ENCODE data around the gene ACVR1C.

DNA sequence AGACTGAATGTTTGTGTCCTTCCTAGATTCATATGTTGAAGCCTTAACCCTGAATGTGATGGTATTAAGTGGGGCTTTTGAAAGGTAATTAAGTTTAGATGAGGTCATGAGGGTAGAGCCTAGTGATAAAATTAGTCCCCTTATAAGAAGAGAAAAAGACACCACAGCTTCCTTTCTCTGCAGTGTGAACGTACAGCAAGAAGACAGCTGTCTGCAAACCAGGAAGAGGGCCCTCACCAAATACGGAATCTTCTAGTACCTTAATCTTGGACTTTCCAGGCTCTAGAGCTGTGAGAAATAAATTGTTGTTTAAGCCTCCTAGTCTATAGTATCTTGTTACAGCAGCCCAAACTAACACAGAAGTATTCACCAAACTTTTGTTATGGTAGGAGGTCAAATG lies 127.6 kb downstream of the ACVR1C start:
- TF ChIP-seq, protein P1, sequence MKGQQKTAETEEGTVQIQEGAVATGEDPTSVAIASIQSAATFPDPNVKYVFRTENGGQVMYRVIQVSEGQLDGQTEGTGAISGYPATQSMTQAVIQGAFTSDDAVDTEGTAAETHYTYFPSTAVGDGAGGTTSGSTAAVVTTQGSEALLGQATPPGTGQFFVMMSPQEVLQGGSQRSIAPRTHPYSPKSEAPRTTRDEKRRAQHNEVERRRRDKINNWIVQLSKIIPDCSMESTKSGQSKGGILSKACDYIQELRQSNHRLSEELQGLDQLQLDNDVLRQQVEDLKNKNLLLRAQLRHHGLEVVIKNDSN (CRISPR knock-in tag; IDR thresholded peaks at IDR 0.05): no peak
- TF ChIP-seq, protein P2, sequence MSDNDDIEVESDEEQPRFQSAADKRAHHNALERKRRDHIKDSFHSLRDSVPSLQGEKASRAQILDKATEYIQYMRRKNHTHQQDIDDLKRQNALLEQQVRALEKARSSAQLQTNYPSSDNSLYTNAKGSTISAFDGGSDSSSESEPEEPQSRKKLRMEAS (CRISPR knock-in tag; IDR thresholded peaks at IDR 0.05): no peak
- TF ChIP-seq, protein P3, sequence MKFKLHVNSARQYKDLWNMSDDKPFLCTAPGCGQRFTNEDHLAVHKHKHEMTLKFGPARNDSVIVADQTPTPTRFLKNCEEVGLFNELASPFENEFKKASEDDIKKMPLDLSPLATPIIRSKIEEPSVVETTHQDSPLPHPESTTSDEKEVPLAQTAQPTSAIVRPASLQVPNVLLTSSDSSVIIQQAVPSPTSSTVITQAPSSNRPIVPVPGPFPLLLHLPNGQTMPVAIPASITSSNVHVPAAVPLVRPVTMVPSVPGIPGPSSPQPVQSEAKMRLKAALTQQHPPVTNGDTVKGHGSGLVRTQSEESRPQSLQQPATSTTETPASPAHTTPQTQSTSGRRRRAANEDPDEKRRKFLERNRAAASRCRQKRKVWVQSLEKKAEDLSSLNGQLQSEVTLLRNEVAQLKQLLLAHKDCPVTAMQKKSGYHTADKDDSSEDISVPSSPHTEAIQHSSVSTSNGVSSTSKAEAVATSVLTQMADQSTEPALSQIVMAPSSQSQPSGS (CRISPR knock-in tag; IDR thresholded peaks at IDR 0.05; ENCODE audit: borderline replicate concordance, low read depth): no peak
- TF ChIP-seq, protein P4, sequence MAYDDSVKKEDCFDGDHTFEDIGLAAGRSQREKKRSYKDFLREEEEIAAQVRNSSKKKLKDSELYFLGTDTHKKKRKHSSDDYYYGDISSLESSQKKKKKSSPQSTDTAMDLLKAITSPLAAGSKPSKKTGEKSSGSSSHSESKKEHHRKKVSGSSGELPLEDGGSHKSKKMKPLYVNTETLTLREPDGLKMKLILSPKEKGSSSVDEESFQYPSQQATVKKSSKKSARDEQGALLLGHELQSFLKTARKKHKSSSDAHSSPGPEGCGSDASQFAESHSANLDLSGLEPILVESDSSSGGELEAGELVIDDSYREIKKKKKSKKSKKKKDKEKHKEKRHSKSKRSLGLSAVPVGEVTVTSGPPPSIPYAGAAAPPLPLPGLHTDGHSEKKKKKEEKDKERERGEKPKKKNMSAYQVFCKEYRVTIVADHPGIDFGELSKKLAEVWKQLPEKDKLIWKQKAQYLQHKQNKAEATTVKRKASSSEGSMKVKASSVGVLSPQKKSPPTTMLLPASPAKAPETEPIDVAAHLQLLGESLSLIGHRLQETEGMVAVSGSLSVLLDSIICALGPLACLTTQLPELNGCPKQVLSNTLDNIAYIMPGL (CRISPR knock-in tag; IDR thresholded peaks at IDR 0.05): no peak
- TF ChIP-seq CREM (CRISPR knock-in tag; IDR thresholded peaks at IDR 0.05) (no peak), ETV6 (CRISPR knock-in tag; IDR thresholded peaks at IDR 0.05) (no peak), SMAD4 (CRISPR knock-in tag; IDR thresholded peaks at IDR 0.05) (no peak), JUN (CRISPR knock-in tag; IDR thresholded peaks at IDR 0.05) (no peak), NR2C2 (CRISPR knock-in tag; IDR thresholded peaks at IDR 0.05) (no peak), ZNF138 (CRISPR knock-in tag; conservative IDR thresholded peaks at IDR 0.05) (no peak)
- TF ChIP-seq, protein P5, sequence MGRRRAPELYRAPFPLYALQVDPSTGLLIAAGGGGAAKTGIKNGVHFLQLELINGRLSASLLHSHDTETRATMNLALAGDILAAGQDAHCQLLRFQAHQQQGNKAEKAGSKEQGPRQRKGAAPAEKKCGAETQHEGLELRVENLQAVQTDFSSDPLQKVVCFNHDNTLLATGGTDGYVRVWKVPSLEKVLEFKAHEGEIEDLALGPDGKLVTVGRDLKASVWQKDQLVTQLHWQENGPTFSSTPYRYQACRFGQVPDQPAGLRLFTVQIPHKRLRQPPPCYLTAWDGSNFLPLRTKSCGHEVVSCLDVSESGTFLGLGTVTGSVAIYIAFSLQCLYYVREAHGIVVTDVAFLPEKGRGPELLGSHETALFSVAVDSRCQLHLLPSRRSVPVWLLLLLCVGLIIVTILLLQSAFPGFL (CRISPR knock-in tag; IDR thresholded peaks at IDR 0.05; ENCODE audit: borderline replicate concordance): no peak
- TF ChIP-seq, protein P6, sequence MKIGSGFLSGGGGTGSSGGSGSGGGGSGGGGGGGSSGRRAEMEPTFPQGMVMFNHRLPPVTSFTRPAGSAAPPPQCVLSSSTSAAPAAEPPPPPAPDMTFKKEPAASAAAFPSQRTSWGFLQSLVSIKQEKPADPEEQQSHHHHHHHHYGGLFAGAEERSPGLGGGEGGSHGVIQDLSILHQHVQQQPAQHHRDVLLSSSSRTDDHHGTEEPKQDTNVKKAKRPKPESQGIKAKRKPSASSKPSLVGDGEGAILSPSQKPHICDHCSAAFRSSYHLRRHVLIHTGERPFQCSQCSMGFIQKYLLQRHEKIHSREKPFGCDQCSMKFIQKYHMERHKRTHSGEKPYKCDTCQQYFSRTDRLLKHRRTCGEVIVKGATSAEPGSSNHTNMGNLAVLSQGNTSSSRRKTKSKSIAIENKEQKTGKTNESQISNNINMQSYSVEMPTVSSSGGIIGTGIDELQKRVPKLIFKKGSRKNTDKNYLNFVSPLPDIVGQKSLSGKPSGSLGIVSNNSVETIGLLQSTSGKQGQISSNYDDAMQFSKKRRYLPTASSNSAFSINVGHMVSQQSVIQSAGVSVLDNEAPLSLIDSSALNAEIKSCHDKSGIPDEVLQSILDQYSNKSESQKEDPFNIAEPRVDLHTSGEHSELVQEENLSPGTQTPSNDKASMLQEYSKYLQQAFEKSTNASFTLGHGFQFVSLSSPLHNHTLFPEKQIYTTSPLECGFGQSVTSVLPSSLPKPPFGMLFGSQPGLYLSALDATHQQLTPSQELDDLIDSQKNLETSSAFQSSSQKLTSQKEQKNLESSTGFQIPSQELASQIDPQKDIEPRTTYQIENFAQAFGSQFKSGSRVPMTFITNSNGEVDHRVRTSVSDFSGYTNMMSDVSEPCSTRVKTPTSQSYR (CRISPR knock-in tag; IDR thresholded peaks at IDR 0.05): no peak
- TF ChIP-seq, protein P7, sequence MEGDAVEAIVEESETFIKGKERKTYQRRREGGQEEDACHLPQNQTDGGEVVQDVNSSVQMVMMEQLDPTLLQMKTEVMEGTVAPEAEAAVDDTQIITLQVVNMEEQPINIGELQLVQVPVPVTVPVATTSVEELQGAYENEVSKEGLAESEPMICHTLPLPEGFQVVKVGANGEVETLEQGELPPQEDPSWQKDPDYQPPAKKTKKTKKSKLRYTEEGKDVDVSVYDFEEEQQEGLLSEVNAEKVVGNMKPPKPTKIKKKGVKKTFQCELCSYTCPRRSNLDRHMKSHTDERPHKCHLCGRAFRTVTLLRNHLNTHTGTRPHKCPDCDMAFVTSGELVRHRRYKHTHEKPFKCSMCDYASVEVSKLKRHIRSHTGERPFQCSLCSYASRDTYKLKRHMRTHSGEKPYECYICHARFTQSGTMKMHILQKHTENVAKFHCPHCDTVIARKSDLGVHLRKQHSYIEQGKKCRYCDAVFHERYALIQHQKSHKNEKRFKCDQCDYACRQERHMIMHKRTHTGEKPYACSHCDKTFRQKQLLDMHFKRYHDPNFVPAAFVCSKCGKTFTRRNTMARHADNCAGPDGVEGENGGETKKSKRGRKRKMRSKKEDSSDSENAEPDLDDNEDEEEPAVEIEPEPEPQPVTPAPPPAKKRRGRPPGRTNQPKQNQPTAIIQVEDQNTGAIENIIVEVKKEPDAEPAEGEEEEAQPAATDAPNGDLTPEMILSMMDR (IDR thresholded peaks at IDR 0.05): no peak
